Gastrocnemius medialis (tissue), 4 donors: Measurements from ENCODE around the gene CASTOR1. TPM values are rescaled to one million over a fixed set of nuclear protein-coding genes. Genes with fewer than 3 reads are reported as not detected.

Experiments
- ATAC-seq, 2 donors: fragments of 150-250 bp; one replicate each; pipeline ENCODE4 v1.9.1; 2016
- DNase-seq, 2 donors: peaks; one replicate each; pipeline ENCODE4 v3.0.0-alpha.2; 2019
- H3K27ac ChIP-seq, 4 donors: fragments of 200-600 bp; sonication (generic); 1 replicate in 1 of 4; 2 replicates in 3 of 4; pipeline ENCODE4 v1.5.1; 2016 to 2018; ENCODE audit warnings: mild to moderate bottlenecking in 2 of 4, moderate library complexity in 1 of 4
- H3K27me3 ChIP-seq, 3 donors: fragments of 200-600 bp; sonication (generic) in 2 of 3; 1 replicate in 1 of 3; 2 replicates in 2 of 3; pipeline versions ENCODE4 v1.5.1 to v1.6.0; 2016 to 2019; ENCODE audit warnings: mild to moderate bottlenecking in 1 of 3, moderate library complexity in 1 of 3
- H3K36me3 ChIP-seq, 2 donors: fragments of 200-600 bp; sonication (generic) in 1 of 2; one replicate each; pipeline ENCODE4 v1.5.1; 2017 to 2018
- H3K4me1 ChIP-seq, 2 donors: fragments of 200-600 bp; sonication (generic) in 1 of 2; one replicate each; pipeline ENCODE4 v1.5.1; 2016 to 2017; ENCODE audit warnings: mild to moderate bottlenecking in 2 of 2
- H3K4me3 ChIP-seq, 4 donors: fragments of 200-600 bp; sonication (generic) in 3 of 4; 1 replicate in 1 of 4; 2 replicates in 3 of 4; pipeline ENCODE4 v1.5.1; 2016 to 2019; ENCODE audit warnings: mild to moderate bottlenecking in 2 of 4
- H3K9me3 ChIP-seq, 3 donors: fragments of 200-600 bp; sonication (generic) in 2 of 3; 1 replicate in 1 of 3; 2 replicates in 2 of 3; pipeline ENCODE4 v1.5.1; 2016 to 2019
- POLR2A ChIP-seq, 2 donors: fragments of 450-650 bp; IDR thresholded peaks; one replicate each; pipeline ENCODE4 v1.6.1; 2017; ENCODE audit warnings: antibody characterized with exemption in 2 of 2, mild to moderate bottlenecking in 2 of 2, moderate library complexity in 2 of 2
- in situ Hi-C, 4 donors: fragments of 200-750 bp; cut with MboI; loops; one replicate each; pipeline versions ENCODE4 v1.15.0 to v1.8.0; 2017; ENCODE audit warnings: low sequenced_read_pairs in 4 of 4
- intact Hi-C: fragments of 100-400 bp; cut with DNase I; formaldehyde crosslinking; loops from one replicate; pipeline ENCODE4 v1.15.1; 2023; ENCODE audit warnings: low total_unique reads
- total RNA-seq, 4 donors: library from RNA; depleted of rRNA; stranded (reverse); fragments of >200 nt; gene quantifications; one replicate each; pipeline versions ENCODE4 v1.1.0 to v1.2.3, GENCODE V29; 2016
- TF ChIP-seq, protein P1 (sequence below), 5 experiments: fragments of 450-650 bp in 3 of 5; fragments of 200-600 bp in 2 of 5; sonication (generic) in 2 of 5; IDR thresholded peaks in 4 of 5; conservative IDR thresholded peaks in 1 of 5; 1 replicate in 4 of 5; 2 replicates in 1 of 5; pipeline ENCODE4 v1.5.1; 2016 to 2019; ENCODE audit warnings: antibody characterized with exemption in 5 of 5, mild to moderate bottlenecking in 3 of 5, moderate library complexity in 3 of 5

CASTOR1 gene
- total RNA-seq, 4 donors from 2014 or later = 3.5 to 6.5 (median 5.6) TPM

DNA sequence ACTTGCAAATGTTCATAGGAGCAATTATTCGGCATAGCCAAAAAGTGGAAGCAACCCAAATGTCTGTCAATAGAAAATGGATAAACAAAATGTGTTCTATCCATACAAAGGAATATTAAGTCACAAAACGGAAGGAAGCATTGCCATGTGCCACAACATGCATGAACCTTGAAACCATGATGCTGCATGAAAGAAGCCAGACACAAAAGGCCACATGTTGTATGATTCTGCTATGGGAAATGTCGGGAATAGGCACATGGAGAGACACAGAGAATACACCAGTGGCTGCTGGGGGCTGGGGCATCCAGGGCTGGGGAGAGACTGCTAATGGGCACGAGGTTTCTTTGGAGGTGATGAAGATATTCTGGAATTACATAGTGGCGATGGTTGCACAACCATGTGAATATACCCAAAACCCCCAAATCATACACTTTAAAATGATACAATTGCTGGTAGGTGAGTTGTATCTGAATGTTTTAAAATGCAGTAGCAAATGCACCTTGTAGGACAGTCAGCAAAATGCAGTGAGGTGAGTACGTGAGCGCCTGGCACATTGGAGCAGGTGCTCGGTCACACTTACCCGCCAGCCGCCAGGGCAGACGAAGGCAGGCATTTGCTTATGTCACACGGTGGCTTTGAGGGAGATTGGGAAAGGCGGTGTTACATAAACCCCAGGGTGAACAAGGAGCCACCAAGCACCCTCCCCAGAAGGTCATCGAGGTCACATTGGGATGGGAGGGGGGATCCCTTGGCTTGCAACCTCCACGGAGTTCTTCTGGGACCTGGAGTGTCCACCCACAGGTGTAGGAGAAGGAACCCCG is 16.3 kb downstream of the CASTOR1 start:
- H3K4me1 ChIP-seq = no peaks in the 10 kb centered on the region
- no peak for TF ChIP-seq POLR2A (IDR thresholded peaks at IDR 0.05)
- TF ChIP-seq, protein P1, sequence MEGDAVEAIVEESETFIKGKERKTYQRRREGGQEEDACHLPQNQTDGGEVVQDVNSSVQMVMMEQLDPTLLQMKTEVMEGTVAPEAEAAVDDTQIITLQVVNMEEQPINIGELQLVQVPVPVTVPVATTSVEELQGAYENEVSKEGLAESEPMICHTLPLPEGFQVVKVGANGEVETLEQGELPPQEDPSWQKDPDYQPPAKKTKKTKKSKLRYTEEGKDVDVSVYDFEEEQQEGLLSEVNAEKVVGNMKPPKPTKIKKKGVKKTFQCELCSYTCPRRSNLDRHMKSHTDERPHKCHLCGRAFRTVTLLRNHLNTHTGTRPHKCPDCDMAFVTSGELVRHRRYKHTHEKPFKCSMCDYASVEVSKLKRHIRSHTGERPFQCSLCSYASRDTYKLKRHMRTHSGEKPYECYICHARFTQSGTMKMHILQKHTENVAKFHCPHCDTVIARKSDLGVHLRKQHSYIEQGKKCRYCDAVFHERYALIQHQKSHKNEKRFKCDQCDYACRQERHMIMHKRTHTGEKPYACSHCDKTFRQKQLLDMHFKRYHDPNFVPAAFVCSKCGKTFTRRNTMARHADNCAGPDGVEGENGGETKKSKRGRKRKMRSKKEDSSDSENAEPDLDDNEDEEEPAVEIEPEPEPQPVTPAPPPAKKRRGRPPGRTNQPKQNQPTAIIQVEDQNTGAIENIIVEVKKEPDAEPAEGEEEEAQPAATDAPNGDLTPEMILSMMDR (IDR thresholded peaks at IDR 0.05 in 4 of 5, conservative IDR thresholded peaks at IDR 0.05 in 1 of 5) = no peak

GRCh38 chr22:30270832-30271231 is 18.5 kb downstream of the CASTOR1 start:
- in situ Hi-C loops = no loop called here
- no peaks in the 10 kb centered on the region for H3K9me3 ChIP-seq
- H3K27ac ChIP-seq = no peak overlapping the region
- no peaks in the 10 kb centered on the region for H3K36me3 ChIP-seq
- H3K4me3 ChIP-seq = no peak overlapping the region
- TF ChIP-seq, protein P1 (IDR thresholded peaks at IDR 0.05 in 4 of 5, conservative IDR thresholded peaks at IDR 0.05 in 1 of 5) = no peak
- peak; percentile 11 to 27 for TF ChIP-seq POLR2A (IDR thresholded peaks at IDR 0.05)
- no peaks in the 10 kb centered on the region for H3K4me1 ChIP-seq
- intact Hi-C loops = no loop called here
- H3K27me3 ChIP-seq = no peaks in the 10 kb centered on the region
- ATAC-seq (peak in 1 of 2 donors; percentile 19), DNase-seq (peak; percentile 41 to 64)

More for the DNA sequence above, 16.3 kb downstream of the CASTOR1 start:
- H3K27me3 ChIP-seq = no peaks in the 10 kb centered on the region
- ATAC-seq (no peak), DNase-seq (no peak)
- no peaks in the 10 kb centered on the region for H3K9me3 ChIP-seq
- intact Hi-C loops (no loop called here), in situ Hi-C loops (no loop called here)
- no peak overlapping the region for H3K27ac ChIP-seq
- H3K4me3 ChIP-seq = no peak overlapping the region
- no peaks in the 10 kb centered on the region for H3K36me3 ChIP-seq

DNA sequence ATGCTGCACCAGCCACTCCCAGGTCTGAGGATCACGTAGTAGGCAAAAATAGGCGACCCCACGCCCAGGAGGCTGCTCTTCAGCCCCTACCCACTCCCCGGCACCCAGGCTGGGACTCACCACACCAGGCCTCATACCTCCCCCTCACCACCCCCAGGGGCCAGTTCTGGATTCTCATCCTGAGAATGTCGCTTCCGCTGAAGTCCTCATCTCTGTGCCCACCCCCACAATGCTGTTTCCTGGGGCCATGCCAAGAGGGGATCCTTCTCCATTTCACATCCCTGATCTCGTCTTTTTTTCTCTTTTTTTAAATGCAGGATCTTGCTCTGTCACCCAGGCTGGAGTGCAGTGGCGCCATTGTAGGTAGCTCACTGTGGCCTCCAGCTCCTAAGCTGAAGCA is 21.0 kb downstream of the CASTOR1 start:
- H3K9me3 ChIP-seq = no peaks in the 10 kb centered on the region
- DNase-seq (no peak), ATAC-seq (no peak)
- no peak overlapping the region for H3K27ac ChIP-seq
- H3K27me3 ChIP-seq = no peaks in the 10 kb centered on the region
- TF ChIP-seq, protein P1 (IDR thresholded peaks at IDR 0.05 in 4 of 5, conservative IDR thresholded peaks at IDR 0.05 in 1 of 5) = no peak
- TF ChIP-seq POLR2A (IDR thresholded peaks at IDR 0.05) = no peak
- no peaks in the 10 kb centered on the region for H3K4me1 ChIP-seq
- H3K4me3 ChIP-seq = no peak overlapping the region
- no peaks in the 10 kb centered on the region for H3K36me3 ChIP-seq
- intact Hi-C loops = no loop called here
- in situ Hi-C loops = loop anchor here in 2 of 4 donors (10.0 kb wide), 2 partner anchors 116 to 126 kb away; partner anchors contain the start of genes RNF215 (in 1 of the 2) and SEC14L2 (in 1 of the 2)

DNA sequence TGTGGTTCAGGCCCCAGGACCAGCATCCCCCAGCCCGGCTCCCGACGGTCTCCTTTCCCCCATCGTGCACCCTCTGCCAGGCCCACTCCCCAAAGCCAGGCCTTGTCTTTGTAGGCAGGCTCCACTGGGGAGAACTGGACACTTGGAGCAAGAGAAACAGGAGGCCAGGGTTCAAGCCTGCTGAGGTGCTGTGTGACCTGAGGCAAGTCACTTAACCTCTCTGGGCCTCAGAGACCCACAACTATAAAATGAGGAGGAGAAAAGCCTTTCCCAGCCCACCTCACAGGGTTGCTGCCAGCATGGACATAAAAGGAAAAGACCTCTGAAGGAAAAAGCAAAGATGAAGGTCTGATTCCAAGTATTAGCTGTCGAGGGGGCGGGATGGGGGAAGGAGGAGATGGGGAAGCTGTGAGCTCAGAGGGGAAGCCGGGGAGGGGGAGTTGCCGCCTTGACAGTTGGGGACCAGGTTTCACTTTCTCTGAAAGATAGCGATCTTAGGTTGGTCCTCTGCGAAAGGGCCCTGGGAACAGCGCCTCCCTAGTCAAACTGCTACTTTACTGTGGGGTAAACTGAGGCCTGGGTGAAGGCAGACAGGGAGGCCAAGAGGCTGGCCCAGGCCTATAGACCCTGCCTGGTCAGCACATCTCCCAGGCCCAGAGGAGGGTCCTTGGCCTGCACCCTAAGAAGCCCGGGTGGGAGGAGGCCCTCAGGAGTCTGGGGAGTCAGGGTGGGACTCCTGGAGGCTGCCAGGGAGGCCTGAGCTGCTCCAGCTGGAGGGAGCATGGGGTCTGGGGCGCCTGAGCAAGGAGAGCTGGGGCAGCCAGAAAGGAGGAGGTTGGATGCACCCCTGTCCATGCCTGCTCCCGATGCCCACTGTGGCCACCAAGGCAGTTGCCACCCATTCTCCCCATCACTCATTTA is 21.7 kb downstream of the CASTOR1 start:
- ATAC-seq = no peak
- Histone ChIP-seq H3K36me3 (no peaks in the 10 kb centered on the region), H3K4me3 (no peak overlapping the region), H3K4me1 (no peaks in the 10 kb centered on the region), H3K9me3 (no peaks in the 10 kb centered on the region), H3K27me3 (no peaks in the 10 kb centered on the region), H3K27ac (no peak overlapping the region)
- no peak for DNase-seq
- in situ Hi-C loops (loop anchor here in 2 of 4 donors (10.0 kb wide), 2 partner anchors 117 to 127 kb away; partner anchors contain the start of genes RNF215 (in 1 of the 2) and SEC14L2 (in 1 of the 2)), intact Hi-C loops (no loop called here)
- no peak for TF ChIP-seq POLR2A (IDR thresholded peaks at IDR 0.05)
- TF ChIP-seq, protein P1 (IDR thresholded peaks at IDR 0.05 in 4 of 5, conservative IDR thresholded peaks at IDR 0.05 in 1 of 5) = no peak
